Subcutaneous abdominal adipose tissue (tissue), 5 donors: Measurements from ENCODE around the gene CDHR3.
"Not testable (repeated sequence)": the region's sequence is repeated elsewhere in the genome, so short reads cannot be mapped to it uniquely, and the experiment has no call there.

ENCODE experiments used
- H3K27ac ChIP-seq: one replicate; pipeline ENCODE4 v1.7.0; 2013; ENCODE audit warnings: low read depth, mild to moderate bottlenecking, inconsistent platforms, low read length, moderate library complexity
- H3K27me3 ChIP-seq, 5 donors: one replicate each; pipeline ENCODE4 v1.7.0; 2013; ENCODE audit warnings: low read length in 5 of 5, inconsistent platforms in 1 of 5; ENCODE audit not compliant: control insufficient read depth in 5 of 5, insufficient read depth in 4 of 5
- H3K36me3 ChIP-seq, 5 donors: one replicate each; pipeline ENCODE4 v1.7.0; 2013; ENCODE audit warnings: low read length in 5 of 5; ENCODE audit not compliant: control insufficient read depth in 5 of 5, insufficient read depth in 5 of 5
- H3K4me1 ChIP-seq, 5 donors: one replicate each; pipeline ENCODE4 v1.7.0; 2013; ENCODE audit warnings: low read length in 5 of 5, mild to moderate bottlenecking in 3 of 5, moderate library complexity in 1 of 5; ENCODE audit not compliant: control insufficient read depth in 5 of 5, insufficient read depth in 5 of 5
- H3K4me3 ChIP-seq, 5 donors: one replicate each; pipeline ENCODE4 v1.7.0; 2013; ENCODE audit warnings: low read length in 5 of 5, low read depth in 1 of 5
- H3K9ac ChIP-seq, 5 donors: one replicate each; pipeline ENCODE4 v1.7.0; 2013; ENCODE audit warnings: low read length in 5 of 5, mild to moderate bottlenecking in 4 of 5, moderate library complexity in 3 of 5
- H3K9me3 ChIP-seq, 5 donors: one replicate each; pipeline ENCODE4 v1.7.0; 2013; ENCODE audit warnings: low read length in 5 of 5; ENCODE audit not compliant: control insufficient read depth in 5 of 5
- donor health status: healthy.
- donor health status: healthy.
- donor health status: healthy.
- donor health status: healthy.
- donor health status: healthy.

CDHR3 gene

GRCh38 chr7:105980645-105981396 is 17.8 kb downstream of the CDHR3 start:
- no peak overlapping the region for H3K27ac ChIP-seq
- H3K27me3 ChIP-seq = peaks cover 0 to 3% (median 0%) of the 10 kb centered on the region in 5 donors
- H3K4me3 ChIP-seq = no peak overlapping the region
- H3K4me1 ChIP-seq = no peaks in the 10 kb centered on the region
- H3K36me3 ChIP-seq = no peaks in the 10 kb centered on the region
- no peaks in the 10 kb centered on the region for H3K9me3 ChIP-seq
- no peak overlapping the region for H3K9ac ChIP-seq

GRCh38 chr7:105982388-105982787 is 19.3 kb downstream of the CDHR3 start:
- Histone ChIP-seq H3K4me3 (no peak overlapping the region), H3K27me3 (peaks cover 0 to 3% (median 0%) of the 10 kb centered on the region in 5 donors), H3K4me1 (no peaks in the 10 kb centered on the region), H3K9ac (no peak overlapping the region), H3K9me3 (no peaks in the 10 kb centered on the region), H3K27ac (no peak overlapping the region), H3K36me3 (no peaks in the 10 kb centered on the region)

- H3K4me3 ChIP-seq, H3K9me3 ChIP-seq, H3K4me1 ChIP-seq, H3K27ac ChIP-seq, H3K27me3 ChIP-seq, H3K9ac ChIP-seq, H3K36me3 ChIP-seq: not testable (repeated sequence)
Observed at GRCh38 chr7:105984808-105985207, 21.7 kb downstream of the CDHR3 start.

- Histone ChIP-seq H3K4me3 (no peak overlapping the region), H3K4me1 (no peaks in the 10 kb centered on the region), H3K27ac (no peak overlapping the region), H3K36me3 (no peaks in the 10 kb centered on the region), H3K9me3 (no peaks in the 10 kb centered on the region), H3K27me3 (peaks cover 0 to 3% (median 0%) of the 10 kb centered on the region in 5 donors), H3K9ac (no peak overlapping the region)
Observed at GRCh38 chr7:105985229-105985628, 22.2 kb downstream of the CDHR3 start.

GRCh38 chr7:105985672-105986215 is 22.7 kb downstream of the CDHR3 start:
- Histone ChIP-seq H3K9ac (no peak overlapping the region), H3K27ac (no peak overlapping the region), H3K4me3 (no peak overlapping the region), H3K27me3 (peaks cover 0 to 3% (median 0%) of the 10 kb centered on the region in 5 donors), H3K9me3 (no peaks in the 10 kb centered on the region), H3K4me1 (peaks cover 0 to 3% (median 2%) of the 10 kb centered on the region in 5 donors), H3K36me3 (no peaks in the 10 kb centered on the region)

GRCh38 chr7:105987046-105987445 is 24.0 kb downstream of the CDHR3 start:
- Histone ChIP-seq H3K4me3 (no peak overlapping the region), H3K27ac (no peak overlapping the region), H3K9me3 (no peaks in the 10 kb centered on the region), H3K9ac (no peak overlapping the region), H3K4me1 (peaks cover 0 to 9% (median 5%) of the 10 kb centered on the region in 5 donors), H3K27me3 (no peaks in the 10 kb centered on the region), H3K36me3 (no peaks in the 10 kb centered on the region)

GRCh38 chr7:105988276-105988675 is 25.2 kb downstream of the CDHR3 start:
- H3K4me3 ChIP-seq = no peak overlapping the region

GRCh38 chr7:105989191-105989590 is 26.1 kb downstream of the CDHR3 start:
- Histone ChIP-seq H3K27me3 (no peaks in the 10 kb centered on the region), H3K9me3 (no peaks in the 10 kb centered on the region), H3K9ac (no peak overlapping the region), H3K4me1 (peaks cover 0 to 9% (median 5%) of the 10 kb centered on the region in 5 donors), H3K4me3 (no peak overlapping the region), H3K36me3 (no peaks in the 10 kb centered on the region), H3K27ac (no peak overlapping the region)

More at GRCh38 chr7:105988276-105988675, 25.2 kb downstream of the CDHR3 start:
- Histone ChIP-seq H3K4me1 (peaks cover 0 to 9% (median 5%) of the 10 kb centered on the region in 5 donors), H3K27ac (no peak overlapping the region), H3K9ac (no peak overlapping the region), H3K27me3 (no peaks in the 10 kb centered on the region), H3K36me3 (no peaks in the 10 kb centered on the region), H3K9me3 (no peaks in the 10 kb centered on the region)

GRCh38 chr7:105989686-105990085 is 26.6 kb downstream of the CDHR3 start:
- Histone ChIP-seq H3K36me3 (no peaks in the 10 kb centered on the region), H3K27ac (no peak overlapping the region), H3K4me3 (no peak overlapping the region), H3K9me3 (no peaks in the 10 kb centered on the region), H3K27me3 (no peaks in the 10 kb centered on the region), H3K9ac (no peak overlapping the region), H3K4me1 (peaks cover 0 to 9% (median 5%) of the 10 kb centered on the region in 5 donors)

- Histone ChIP-seq H3K27ac (no peak overlapping the region), H3K4me1 (peaks cover 0 to 9% (median 5%) of the 10 kb centered on the region in 5 donors), H3K27me3 (no peaks in the 10 kb centered on the region), H3K9ac (no peak overlapping the region), H3K36me3 (no peaks in the 10 kb centered on the region), H3K4me3 (no peak overlapping the region), H3K9me3 (no peaks in the 10 kb centered on the region)
Observed at GRCh38 chr7:105990141-105990540, 27.1 kb downstream of the CDHR3 start.
